HCT116 (cell line): ENCODE measurements around the gene CELF2. TPM values are rescaled to one million over a fixed set of nuclear protein-coding genes. Genes with fewer than 3 reads are reported as not detected.

ENCODE experiments used
- ATAC-seq: fragments of 200-7000 bp; cut with Tn5 transposase; 2 replicates; pipeline ENCODE4 v1.9.1; 2020; ENCODE audit warnings: mild to moderate bottlenecking, moderate library complexity
- BruUV-seq: library from RNA; stranded (reverse); fragments of 400-500 nt; replicated peaks from 2 replicates; lab custom pipeline; 2021; lab: Mats Ljungman, UMichigan
- CTCF ChIA-PET: fragments of 300-600 bp; sonication (Branson Sonifier 250); formaldehyde crosslinking; loops from one replicate; lab custom pipeline; 2021; ENCODE audit warnings: antibody characterized with exemption; lab: Charles Lee
- POLR2A ChIA-PET: fragments of 300-600, 350-600 bp; sonication (Branson Sonifier 250); formaldehyde crosslinking; loops from one replicate; lab custom pipeline; 2021; ENCODE audit warnings: antibody characterized with exemption; lab: Charles Lee
- RAD21 ChIA-PET, 2 experiments: fragments of 300-600 bp; sonication (Branson Sonifier 250); formaldehyde crosslinking; loops; one replicate each; lab custom pipeline; 2023; ENCODE audit warnings: low total read pairs in 2 of 2; ENCODE audit not compliant: uncharacterized antibody in 2 of 2, unreplicated experiment in 2 of 2, low non-redundant PET in 1 of 2; lab: Charles Lee
- DNase-seq: peaks from one replicate; pipeline ENCODE4 v3.0.0-alpha.2; 2010; ENCODE audit warnings: low read depth, low spot score
- H2AFZ ChIP-seq: fragments of 200-600 bp; shearing (Covaris generic), sonication (generic); 2 replicates; pipeline ENCODE4 v1.6.1; 2017; ENCODE audit warnings: low read depth, mixed run types, mixed read lengths, antibody characterized with exemption, low read length; ENCODE audit not compliant: poor library complexity, severe bottlenecking
- H3K27ac ChIP-seq: 2 replicates; pipeline ENCODE4 v1.5.1; 2012; ENCODE audit warnings: low read depth, low read length
- H3K27me3 ChIP-seq: fragments of 200-600 bp; sonication (generic); 2 replicates; pipeline ENCODE4 v1.6.1; 2016; ENCODE audit warnings: mixed run types, low read length, mixed read lengths; ENCODE audit not compliant: insufficient read depth
- H3K36me3 ChIP-seq, 2 experiments: fragments of 200-500 bp in 1 of 2; fragments of 200-600 bp in 1 of 2; sonication (Bioruptor generic) in 1 of 2; sonication (generic) in 1 of 2; 2 replicates each; pipeline versions ENCODE4 v1.5.1 to v1.6.1; 2014 to 2016; ENCODE audit warnings: low read length in 2 of 2, inconsistent platforms in 1 of 2, mixed read lengths in 1 of 2, mixed run types in 1 of 2; ENCODE audit not compliant: insufficient read depth in 2 of 2, control insufficient read depth in 1 of 2
- H3K4me1 ChIP-seq, 2 experiments: fragments of 200-600 bp in 1 of 2; sonication (generic) in 1 of 2; 2 replicates each; pipeline versions ENCODE4 v1.5.1 to v1.6.1; 2012 to 2017; ENCODE audit warnings: low read length in 2 of 2, inconsistent platforms in 1 of 2, mild to moderate bottlenecking in 1 of 2, mixed read lengths in 1 of 2, mixed run types in 1 of 2, moderate library complexity in 1 of 2; ENCODE audit not compliant: insufficient read depth in 2 of 2, control insufficient read depth in 1 of 2
- H3K4me2 ChIP-seq: fragments of 200-600 bp; sonication (generic); 2 replicates; pipeline ENCODE4 v1.6.1; 2017; ENCODE audit warnings: mixed run types, low read length, mixed read lengths
- H3K4me3 ChIP-seq, 2 experiments: fragments of 200-600 bp in 1 of 2; sonication (generic) in 1 of 2; replicated peaks in 1 of 2; 2 replicates each; pipeline ENCODE4 v1.5.1; 2011 to 2016; ENCODE audit warnings: low read length in 2 of 2, control low read depth in 1 of 2, low read depth in 1 of 2, mild to moderate bottlenecking in 1 of 2, mixed read lengths in 1 of 2, mixed run types in 1 of 2
- H3K79me2 ChIP-seq: fragments of 200-600 bp; sonication (generic); 2 replicates; pipeline ENCODE4 v1.6.1; 2017; ENCODE audit warnings: mild to moderate bottlenecking, mixed run types, low read length, moderate library complexity, mixed read lengths; ENCODE audit not compliant: insufficient read depth
- H3K9ac ChIP-seq: fragments of 200-600 bp; sonication (generic); 2 replicates; pipeline ENCODE4 v1.6.1; 2016; ENCODE audit warnings: low read length, mixed read lengths
- H3K9me2 ChIP-seq: fragments of 200-600 bp; sonication (generic), shearing (Covaris generic); 2 replicates; pipeline ENCODE4 v1.6.1; 2017; ENCODE audit warnings: mixed run types, mild to moderate bottlenecking, moderate library complexity; ENCODE audit not compliant: insufficient read depth
- H3K9me3 ChIP-seq, 2 experiments: fragments of 200-500 bp in 1 of 2; fragments of 200-600 bp in 1 of 2; sonication (Bioruptor generic) in 1 of 2; sonication (generic) in 1 of 2; 2 replicates each; pipeline ENCODE4 v1.6.1; 2014 to 2017; ENCODE audit warnings: low read length in 2 of 2, mixed read lengths in 2 of 2, inconsistent platforms in 1 of 2, low read depth in 1 of 2, mild to moderate bottlenecking in 1 of 2, mixed run types in 1 of 2, moderate library complexity in 1 of 2; ENCODE audit not compliant: control insufficient read depth in 1 of 2, insufficient read depth in 1 of 2
- H4K20me1 ChIP-seq: fragments of 200-600 bp; sonication (generic), shearing (Covaris generic); 2 replicates; pipeline ENCODE4 v1.6.1; 2017; ENCODE audit warnings: mixed run types, mild to moderate bottlenecking, moderate library complexity; ENCODE audit not compliant: insufficient read depth
- ATF3 ChIP-seq: IDR thresholded peaks from 2 replicates; pipeline ENCODE4 v1.6.1; 2012
- CBX3 ChIP-seq: IDR thresholded peaks from 2 replicates; pipeline ENCODE4 v1.6.1; 2012; ENCODE audit warnings: low read depth
- CEBPB ChIP-seq: IDR thresholded peaks from 2 replicates; pipeline ENCODE4 v1.6.1; 2012; ENCODE audit warnings: low read depth
- EGR1 ChIP-seq: IDR thresholded peaks from 2 replicates; pipeline ENCODE4 v1.6.1; 2012; ENCODE audit warnings: low read depth
- ELF1 ChIP-seq: IDR thresholded peaks from 2 replicates; pipeline ENCODE4 v1.6.1; 2012; ENCODE audit warnings: low read depth, borderline replicate concordance
- EZH2 ChIP-seq: fragments of 200-600 bp; sonication (generic); IDR thresholded peaks from 2 replicates; pipeline ENCODE4 v1.6.1; 2017; ENCODE audit warnings: antibody characterized with exemption, mixed run types
- EZH2phosphoT487 ChIP-seq: fragments of 200-600 bp; IDR thresholded peaks from 2 replicates; pipeline ENCODE4 v1.6.1; 2018; ENCODE audit warnings: antibody characterized with exemption, borderline replicate concordance
- FOSL1 ChIP-seq: IDR thresholded peaks from 2 replicates; pipeline ENCODE4 v1.6.1; 2012; ENCODE audit warnings: low read depth
- POLR2AphosphoS5 ChIP-seq: IDR thresholded peaks from 2 replicates; pipeline ENCODE4 v1.6.1; 2011; ENCODE audit warnings: mild to moderate bottlenecking, low read depth, low read length, moderate library complexity
- RAD21 ChIP-seq: IDR thresholded peaks from 2 replicates; pipeline ENCODE4 v1.6.1; 2012; ENCODE audit warnings: low read depth, mild to moderate bottlenecking
- REST ChIP-seq: IDR thresholded peaks from 2 replicates; pipeline ENCODE4 v1.6.1; 2012; ENCODE audit warnings: low read depth
- SIN3A ChIP-seq: IDR thresholded peaks from 2 replicates; pipeline ENCODE4 v1.6.1; 2012; ENCODE audit warnings: low read depth
- SP1 ChIP-seq: IDR thresholded peaks from 2 replicates; pipeline ENCODE4 v1.6.1; 2012; ENCODE audit warnings: low read depth
- SRF ChIP-seq: IDR thresholded peaks from 2 replicates; pipeline ENCODE4 v1.6.1; 2012; ENCODE audit warnings: low read depth
- ZBTB33 ChIP-seq: IDR thresholded peaks from 2 replicates; pipeline ENCODE4 v1.6.1; 2011; ENCODE audit warnings: mild to moderate bottlenecking, low read length, moderate library complexity; ENCODE audit not compliant: insufficient replicate concordance; ENCODE audit errors: extremely low read depth
- ZFX ChIP-seq: fragments of 450-650 bp; IDR thresholded peaks from 2 replicates; pipeline ENCODE4 v1.6.1; 2017
- intact Hi-C: fragments of 100-400 bp; cut with micrococcal nuclease; formaldehyde crosslinking; loops from 2 replicates; pipeline ENCODE4 v1.10.0; 2022
- total RNA-seq: library from RNA; stranded (reverse); gene quantifications from one replicate; pipeline ENCODE4 v1.2.1, GENCODE V29; 2021; ENCODE audit not compliant: unreplicated experiment

Gene CELF2
- total RNA-seq, 1 experiment from 2014 or later = 0.66 TPM

- TF ChIP-seq ATF3 (no peak), SIN3A (no peak), ELF1 (no peak), SRF (no peak), EZH2phosphoT487 (no peak), REST (no peak)
Observed at GRCh38 chr10:11219431-11219830, 201.8 kb downstream of the CELF2 start (continued).

GRCh38 chr10:11223081-11223480 lies 205.4 kb downstream of the CELF2 start:
- Histone ChIP-seq H4K20me1 (no peaks in the 10 kb centered on the region), H3K4me2 (no peak overlapping the region), H3K9me2 (no peaks in the 10 kb centered on the region), H3K27ac (no peak overlapping the region), H3K4me1 (no peaks in the 10 kb centered on the region), H3K9me3 (no peaks in the 10 kb centered on the region), H3K4me3 (no peak overlapping the region), H3K27me3 (no peaks in the 10 kb centered on the region), H3K36me3 (no peaks in the 10 kb centered on the region), H3K79me2 (no peaks in the 10 kb centered on the region), H2AFZ (no peak overlapping the region), H3K9ac (no peak overlapping the region)
- ChIA-PET POLR2A (no interaction called here), CTCF (no interaction called here), RAD21 (no interaction called here)
- BruUV-seq = no TSS peak
- DNase-seq (no peak), ATAC-seq (no peak)
- intact Hi-C loops = loop anchor here (2.0 kb wide), 1 partner anchor 62 kb away; no protein-coding TSS in a partner anchor
- TF ChIP-seq CEBPB = no peak
- no peak for TF ChIP-seq SIN3A
- no peak for TF ChIP-seq ELF1
- no peak for TF ChIP-seq SRF
- no peak for TF ChIP-seq EGR1
- no peak for TF ChIP-seq SP1
- no peak for TF ChIP-seq REST
- no peak for TF ChIP-seq CBX3
- no peak for TF ChIP-seq RAD21
- no peak for TF ChIP-seq ZFX
- no peak for TF ChIP-seq FOSL1
- TF ChIP-seq EZH2 = no peak
- no peak for TF ChIP-seq POLR2AphosphoS5
- TF ChIP-seq ZBTB33 = no peak
